HCT116 (cell line): ENCODE results near the gene ABCG1. TPM values are rescaled to one million over a fixed set of nuclear protein-coding genes. Genes with fewer than 3 reads are reported as not detected.

Experiments
- ATAC-seq: fragments of 200-7000 bp; cut with Tn5 transposase; 2 replicates; pipeline ENCODE4 v1.9.1; 2020; ENCODE audit warnings: mild to moderate bottlenecking, moderate library complexity
- BruUV-seq: library from RNA; stranded (reverse); fragments of 400-500 nt; replicated peaks from 2 replicates; lab custom pipeline; 2021; lab: Mats Ljungman, UMichigan
- CTCF ChIA-PET: fragments of 300-600 bp; sonication (Branson Sonifier 250); formaldehyde crosslinking; loops from one replicate; lab custom pipeline; 2021; ENCODE audit warnings: antibody characterized with exemption; lab: Charles Lee
- POLR2A ChIA-PET: fragments of 300-600, 350-600 bp; sonication (Branson Sonifier 250); formaldehyde crosslinking; loops from one replicate; lab custom pipeline; 2021; ENCODE audit warnings: antibody characterized with exemption; lab: Charles Lee
- RAD21 ChIA-PET, 2 experiments: fragments of 300-600 bp; sonication (Branson Sonifier 250); formaldehyde crosslinking; loops; one replicate each; lab custom pipeline; 2023; ENCODE audit warnings: low total read pairs in 2 of 2; ENCODE audit not compliant: uncharacterized antibody in 2 of 2, unreplicated experiment in 2 of 2, low non-redundant PET in 1 of 2; lab: Charles Lee
- DNase-seq: peaks from one replicate; pipeline ENCODE4 v3.0.0-alpha.2; 2010; ENCODE audit warnings: low read depth, low spot score
- H2AFZ ChIP-seq: fragments of 200-600 bp; shearing (Covaris generic), sonication (generic); 2 replicates; pipeline ENCODE4 v1.6.1; 2017; ENCODE audit warnings: low read depth, mixed run types, mixed read lengths, antibody characterized with exemption, low read length; ENCODE audit not compliant: poor library complexity, severe bottlenecking
- H3K27ac ChIP-seq: 2 replicates; pipeline ENCODE4 v1.5.1; 2012; ENCODE audit warnings: low read depth, low read length
- H3K27me3 ChIP-seq: fragments of 200-600 bp; sonication (generic); 2 replicates; pipeline ENCODE4 v1.6.1; 2016; ENCODE audit warnings: mixed run types, low read length, mixed read lengths; ENCODE audit not compliant: insufficient read depth
- H3K36me3 ChIP-seq, 2 experiments: fragments of 200-500 bp in 1 of 2; fragments of 200-600 bp in 1 of 2; sonication (Bioruptor generic) in 1 of 2; sonication (generic) in 1 of 2; 2 replicates each; pipeline versions ENCODE4 v1.5.1 to v1.6.1; 2014 to 2016; ENCODE audit warnings: low read length in 2 of 2, inconsistent platforms in 1 of 2, mixed read lengths in 1 of 2, mixed run types in 1 of 2; ENCODE audit not compliant: insufficient read depth in 2 of 2, control insufficient read depth in 1 of 2
- H3K4me1 ChIP-seq, 2 experiments: fragments of 200-600 bp in 1 of 2; sonication (generic) in 1 of 2; 2 replicates each; pipeline versions ENCODE4 v1.5.1 to v1.6.1; 2012 to 2017; ENCODE audit warnings: low read length in 2 of 2, inconsistent platforms in 1 of 2, mild to moderate bottlenecking in 1 of 2, mixed read lengths in 1 of 2, mixed run types in 1 of 2, moderate library complexity in 1 of 2; ENCODE audit not compliant: insufficient read depth in 2 of 2, control insufficient read depth in 1 of 2
- H3K4me2 ChIP-seq: fragments of 200-600 bp; sonication (generic); 2 replicates; pipeline ENCODE4 v1.6.1; 2017; ENCODE audit warnings: mixed run types, low read length, mixed read lengths
- H3K4me3 ChIP-seq, 2 experiments: fragments of 200-600 bp in 1 of 2; sonication (generic) in 1 of 2; replicated peaks in 1 of 2; 2 replicates each; pipeline ENCODE4 v1.5.1; 2011 to 2016; ENCODE audit warnings: low read length in 2 of 2, control low read depth in 1 of 2, low read depth in 1 of 2, mild to moderate bottlenecking in 1 of 2, mixed read lengths in 1 of 2, mixed run types in 1 of 2
- H3K79me2 ChIP-seq: fragments of 200-600 bp; sonication (generic); 2 replicates; pipeline ENCODE4 v1.6.1; 2017; ENCODE audit warnings: mild to moderate bottlenecking, mixed run types, low read length, moderate library complexity, mixed read lengths; ENCODE audit not compliant: insufficient read depth
- H3K9ac ChIP-seq: fragments of 200-600 bp; sonication (generic); 2 replicates; pipeline ENCODE4 v1.6.1; 2016; ENCODE audit warnings: low read length, mixed read lengths
- H3K9me2 ChIP-seq: fragments of 200-600 bp; sonication (generic), shearing (Covaris generic); 2 replicates; pipeline ENCODE4 v1.6.1; 2017; ENCODE audit warnings: mixed run types, mild to moderate bottlenecking, moderate library complexity; ENCODE audit not compliant: insufficient read depth
- H3K9me3 ChIP-seq, 2 experiments: fragments of 200-500 bp in 1 of 2; fragments of 200-600 bp in 1 of 2; sonication (Bioruptor generic) in 1 of 2; sonication (generic) in 1 of 2; 2 replicates each; pipeline ENCODE4 v1.6.1; 2014 to 2017; ENCODE audit warnings: low read length in 2 of 2, mixed read lengths in 2 of 2, inconsistent platforms in 1 of 2, low read depth in 1 of 2, mild to moderate bottlenecking in 1 of 2, mixed run types in 1 of 2, moderate library complexity in 1 of 2; ENCODE audit not compliant: control insufficient read depth in 1 of 2, insufficient read depth in 1 of 2
- H4K20me1 ChIP-seq: fragments of 200-600 bp; sonication (generic), shearing (Covaris generic); 2 replicates; pipeline ENCODE4 v1.6.1; 2017; ENCODE audit warnings: mixed run types, mild to moderate bottlenecking, moderate library complexity; ENCODE audit not compliant: insufficient read depth
- CBX3 ChIP-seq: IDR thresholded peaks from 2 replicates; pipeline ENCODE4 v1.6.1; 2012; ENCODE audit warnings: low read depth
- JUND ChIP-seq: IDR thresholded peaks from 2 replicates; pipeline ENCODE4 v1.6.1; 2012
- POLR2A ChIP-seq: IDR thresholded peaks from 2 replicates; pipeline ENCODE4 v1.7.0; 2011; ENCODE audit warnings: borderline replicate concordance; ENCODE audit not compliant: insufficient read depth, insufficient read length; ENCODE audit errors: extremely low read depth
- SIN3A ChIP-seq: IDR thresholded peaks from 2 replicates; pipeline ENCODE4 v1.6.1; 2012; ENCODE audit warnings: low read depth
- SP1 ChIP-seq: IDR thresholded peaks from 2 replicates; pipeline ENCODE4 v1.6.1; 2012; ENCODE audit warnings: low read depth
- SRF ChIP-seq: IDR thresholded peaks from 2 replicates; pipeline ENCODE4 v1.6.1; 2012; ENCODE audit warnings: low read depth
- TCF7L2 ChIP-seq: IDR thresholded peaks from 2 replicates; pipeline ENCODE4 v1.7.0; 2011; ENCODE audit warnings: borderline replicate concordance, inconsistent platforms; ENCODE audit not compliant: insufficient read depth, insufficient read length; ENCODE audit errors: extremely low read depth
- YY1 ChIP-seq: IDR thresholded peaks from 2 replicates; pipeline ENCODE4 v1.6.1; 2011; ENCODE audit warnings: low read length, low read depth, moderate library complexity, mild to moderate bottlenecking; ENCODE audit not compliant: insufficient replicate concordance; ENCODE audit errors: extremely low read depth
- ZBTB33 ChIP-seq: IDR thresholded peaks from 2 replicates; pipeline ENCODE4 v1.6.1; 2011; ENCODE audit warnings: mild to moderate bottlenecking, low read length, moderate library complexity; ENCODE audit not compliant: insufficient replicate concordance; ENCODE audit errors: extremely low read depth
- ZNF274 ChIP-seq: fragments of 200-500 bp; sonication (Bioruptor generic); IDR thresholded peaks from 2 replicates; pipeline ENCODE4 v1.6.1; 2014; ENCODE audit warnings: mild to moderate bottlenecking, low read depth, low read length, inconsistent platforms
- intact Hi-C: fragments of 100-400 bp; cut with micrococcal nuclease; formaldehyde crosslinking; loops from 2 replicates; pipeline ENCODE4 v1.10.0; 2022
- total RNA-seq: library from RNA; stranded (reverse); gene quantifications from one replicate; pipeline ENCODE4 v1.2.1, GENCODE V29; 2021; ENCODE audit not compliant: unreplicated experiment
- TF ChIP-seq, protein P1 (sequence below): IDR thresholded peaks from 2 replicates; pipeline ENCODE4 v1.6.1; 2012; ENCODE audit warnings: low read depth

The ABCG1 gene
- total RNA-seq, 1 experiment from 2014 or later = 1.6 TPM

DNA sequence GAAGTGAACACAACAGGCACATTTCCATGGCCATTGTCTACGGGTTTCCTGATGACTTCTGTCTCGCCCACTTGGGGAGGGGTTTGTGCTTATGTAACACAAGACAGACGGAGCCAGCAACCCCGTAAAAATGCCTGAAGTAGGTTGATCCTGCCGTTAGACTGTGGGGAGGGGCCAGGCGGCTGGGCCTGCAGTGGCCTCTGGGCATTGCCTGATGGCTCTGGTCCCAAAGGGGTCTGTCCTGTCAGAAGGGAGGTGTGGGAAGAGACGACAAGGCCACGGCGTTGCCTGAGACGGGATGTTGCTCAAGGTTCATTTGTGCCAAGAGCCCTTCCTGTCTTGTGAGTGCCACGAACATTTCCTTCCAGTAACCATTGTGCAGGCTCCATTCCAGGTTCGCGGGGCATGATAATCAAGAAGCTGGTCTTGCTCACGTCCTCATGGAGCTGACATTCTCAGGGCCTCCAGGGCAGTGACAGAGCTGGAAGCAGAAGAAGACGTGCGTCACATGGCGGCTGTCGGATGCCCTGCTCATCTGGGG, 44.7 kb downstream of the ABCG1 start:
- CTCF ChIA-PET = interaction anchor here (1.5 kb wide), 1 partner anchor 119 kb away, joined by 4 read pairs; no protein-coding TSS in a partner anchor
- no peak overlapping the region for H3K4me2 ChIP-seq
- H3K79me2 ChIP-seq = no peaks in the 10 kb centered on the region

DNA sequence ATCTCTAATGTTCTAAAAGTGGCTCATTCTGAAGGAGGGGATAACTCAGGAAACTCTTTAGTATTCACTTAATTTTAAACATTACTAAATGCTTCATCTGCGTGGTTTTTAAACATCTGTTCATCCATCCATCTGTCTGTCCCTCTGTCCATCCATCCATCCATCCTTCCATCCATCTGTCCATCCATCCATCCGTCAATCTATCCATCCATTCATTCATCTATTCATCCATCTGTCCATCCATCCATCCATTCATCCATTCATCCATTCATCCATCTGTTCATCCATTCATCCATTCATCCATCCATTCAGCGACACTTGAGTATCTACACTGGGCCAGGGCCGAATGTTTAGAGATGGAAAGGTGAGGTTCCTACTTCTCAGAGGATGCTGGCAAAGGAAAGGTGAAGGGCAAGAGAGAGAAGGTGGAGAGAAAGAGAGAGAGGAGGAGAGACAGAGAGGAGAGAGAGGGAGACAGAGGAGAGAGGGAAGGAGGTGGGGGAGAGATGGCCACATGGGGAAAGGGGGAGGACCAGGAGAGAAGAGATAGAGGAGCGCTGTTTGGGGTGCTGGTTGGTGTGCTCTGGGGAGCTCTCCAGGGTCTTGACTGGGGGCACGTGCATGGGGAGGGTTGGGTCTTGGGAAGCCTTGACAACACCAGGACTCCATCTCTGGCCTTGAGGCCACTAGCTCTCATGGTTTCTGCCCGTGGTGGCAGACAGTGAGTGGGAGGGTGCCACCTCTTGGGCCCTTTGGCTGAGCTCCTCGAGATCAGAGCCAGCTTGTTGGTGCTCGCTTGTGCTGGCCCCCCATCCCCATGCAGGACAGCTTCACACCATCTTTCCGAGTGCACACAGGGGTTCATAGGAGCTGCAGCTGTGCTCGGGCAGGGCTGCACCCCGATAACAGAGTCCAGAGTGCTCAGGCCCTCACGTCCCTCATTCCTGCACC, 45.6 kb downstream of the ABCG1 start:
- TF ChIP-seq JUND (no peak), YY1 (no peak), ZNF274 (no peak), SP1 (no peak), ZBTB33 (no peak), SRF (no peak), TCF7L2 (no peak), POLR2A (no peak), CBX3 (no peak)
- TF ChIP-seq, protein P1, sequence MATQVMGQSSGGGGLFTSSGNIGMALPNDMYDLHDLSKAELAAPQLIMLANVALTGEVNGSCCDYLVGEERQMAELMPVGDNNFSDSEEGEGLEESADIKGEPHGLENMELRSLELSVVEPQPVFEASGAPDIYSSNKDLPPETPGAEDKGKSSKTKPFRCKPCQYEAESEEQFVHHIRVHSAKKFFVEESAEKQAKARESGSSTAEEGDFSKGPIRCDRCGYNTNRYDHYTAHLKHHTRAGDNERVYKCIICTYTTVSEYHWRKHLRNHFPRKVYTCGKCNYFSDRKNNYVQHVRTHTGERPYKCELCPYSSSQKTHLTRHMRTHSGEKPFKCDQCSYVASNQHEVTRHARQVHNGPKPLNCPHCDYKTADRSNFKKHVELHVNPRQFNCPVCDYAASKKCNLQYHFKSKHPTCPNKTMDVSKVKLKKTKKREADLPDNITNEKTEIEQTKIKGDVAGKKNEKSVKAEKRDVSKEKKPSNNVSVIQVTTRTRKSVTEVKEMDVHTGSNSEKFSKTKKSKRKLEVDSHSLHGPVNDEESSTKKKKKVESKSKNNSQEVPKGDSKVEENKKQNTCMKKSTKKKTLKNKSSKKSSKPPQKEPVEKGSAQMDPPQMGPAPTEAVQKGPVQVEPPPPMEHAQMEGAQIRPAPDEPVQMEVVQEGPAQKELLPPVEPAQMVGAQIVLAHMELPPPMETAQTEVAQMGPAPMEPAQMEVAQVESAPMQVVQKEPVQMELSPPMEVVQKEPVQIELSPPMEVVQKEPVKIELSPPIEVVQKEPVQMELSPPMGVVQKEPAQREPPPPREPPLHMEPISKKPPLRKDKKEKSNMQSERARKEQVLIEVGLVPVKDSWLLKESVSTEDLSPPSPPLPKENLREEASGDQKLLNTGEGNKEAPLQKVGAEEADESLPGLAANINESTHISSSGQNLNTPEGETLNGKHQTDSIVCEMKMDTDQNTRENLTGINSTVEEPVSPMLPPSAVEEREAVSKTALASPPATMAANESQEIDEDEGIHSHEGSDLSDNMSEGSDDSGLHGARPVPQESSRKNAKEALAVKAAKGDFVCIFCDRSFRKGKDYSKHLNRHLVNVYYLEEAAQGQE = no peak
- intact Hi-C loops = no loop called here
- no peaks in the 10 kb centered on the region for H3K9me3 ChIP-seq

More for the DNA sequence above, 44.7 kb downstream of the ABCG1 start:
- BruUV-seq = no TSS peak
- Histone ChIP-seq H3K9me2 (no peaks in the 10 kb centered on the region), H3K27ac (no peak overlapping the region), H3K9ac (no peak overlapping the region), H3K27me3 (no peaks in the 10 kb centered on the region), H2AFZ (no peak overlapping the region), H3K36me3 (no peaks in the 10 kb centered on the region), H3K4me1 (peaks cover 5 to 10% of the 10 kb centered on the region in 2 experiments; a peak in 3 of 4 replicates), H4K20me1 (no peaks in the 10 kb centered on the region), H3K9me3 (no peaks in the 10 kb centered on the region), H3K4me3 (no peak overlapping the region)
- ChIA-PET RAD21 (no interaction called here), POLR2A (no interaction called here)
- no peak for TF ChIP-seq SIN3A
- ATAC-seq (no peak), DNase-seq (no peak)
- intact Hi-C loops = no loop called here

More for the DNA sequence above, 45.6 kb downstream of the ABCG1 start:
- no peaks in the 10 kb centered on the region for H3K27me3 ChIP-seq
- DNase-seq = no peak
- no TSS peak for BruUV-seq
- H3K4me1 ChIP-seq = peaks cover 5 to 10% of the 10 kb centered on the region in 2 experiments; a peak in 3 of 4 replicates
- no peak for ATAC-seq
- H3K9me2 ChIP-seq = no peaks in the 10 kb centered on the region
- H4K20me1 ChIP-seq = no peaks in the 10 kb centered on the region
- RAD21 ChIA-PET = no interaction called here
- no peak overlapping the region for H3K4me2 ChIP-seq
- H3K27ac ChIP-seq = no peak overlapping the region
- H3K36me3 ChIP-seq = no peaks in the 10 kb centered on the region
- no peak overlapping the region for H3K9ac ChIP-seq
- no peaks in the 10 kb centered on the region for H3K79me2 ChIP-seq
- POLR2A ChIA-PET = no interaction called here
- no peak overlapping the region for H2AFZ ChIP-seq
- no peak overlapping the region for H3K4me3 ChIP-seq
- CTCF ChIA-PET = interaction anchor here (1.5 kb wide), 1 partner anchor 119 kb away, joined by 4 read pairs; no protein-coding TSS in a partner anchor
